Stimulated activated CD4-positive, alpha-beta T cell treated with anti-CD3 and anti-CD28 coated beads, Interleukin-4, amount 100 ng/mL, for 24 hours (primary cell): ENCODE results near the gene RHOXF2.
"Not testable (repeated sequence)": the region's sequence is repeated elsewhere in the genome, so short reads cannot be mapped to it uniquely, and the experiment has no call there.

Experiments used
- DNase-seq: peaks from one replicate; pipeline ENCODE4 v3.0.0-alpha.2; 2020

Gene RHOXF2, protein sequence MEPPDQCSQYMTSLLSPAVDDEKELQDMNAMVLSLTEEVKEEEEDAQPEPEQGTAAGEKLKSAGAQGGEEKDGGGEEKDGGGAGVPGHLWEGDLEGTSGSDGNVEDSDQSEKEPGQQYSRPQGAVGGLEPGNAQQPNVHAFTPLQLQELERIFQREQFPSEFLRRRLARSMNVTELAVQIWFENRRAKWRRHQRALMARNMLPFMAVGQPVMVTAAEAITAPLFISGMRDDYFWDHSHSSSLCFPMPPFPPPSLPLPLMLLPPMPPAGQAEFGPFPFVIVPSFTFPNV

DNA sequence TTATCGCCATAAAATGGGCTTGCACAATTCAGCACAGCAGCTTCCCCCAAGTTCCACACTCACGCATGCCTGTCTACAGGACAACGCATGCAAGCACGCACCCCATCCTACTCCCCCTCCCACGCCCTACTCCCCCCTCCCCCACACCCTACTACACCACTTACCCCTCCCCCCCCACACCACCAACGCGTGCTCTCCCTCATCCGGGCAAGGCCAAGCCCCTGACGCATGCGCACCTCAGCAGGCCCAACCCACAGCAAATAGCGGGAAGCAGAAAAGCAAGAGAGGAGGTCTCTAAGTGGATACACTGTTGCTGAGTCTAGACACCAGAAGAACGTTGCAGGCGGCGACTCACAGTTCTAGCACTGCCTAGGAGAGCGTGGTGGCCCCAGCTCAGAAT, at the start of gene RHOXF2:
Gene RHOXF2, plus strand, starts transcription at position 301 of the 400 bp plus-strand sequence. CDS start 138 bp downstream, outside the sequence.
- DNase-seq = not testable (repeated sequence)

- no peak for DNase-seq
Observed at GRCh38 chrX:120109378-120109777, 49.0 kb upstream of the RHOXF2 start.

DNA sequence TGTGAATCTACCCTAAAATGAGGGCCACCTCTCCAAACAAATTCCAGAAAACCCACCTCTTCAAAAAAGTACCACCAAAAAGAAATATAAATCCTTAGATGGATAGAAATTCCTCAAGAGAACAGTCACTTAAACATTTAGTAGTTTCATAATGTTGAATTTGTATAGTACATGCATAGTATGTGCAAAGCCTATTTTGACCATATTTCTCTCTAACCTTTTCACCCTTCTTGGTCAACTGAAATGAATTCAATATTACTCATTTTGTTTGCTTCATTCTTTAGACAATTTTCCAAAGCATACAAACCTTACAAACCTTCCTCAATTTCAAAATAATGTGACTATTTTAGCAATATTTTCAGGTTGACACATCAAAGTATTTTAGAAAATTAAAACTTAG, 46.8 kb upstream of the RHOXF2 start:
- no peak for DNase-seq

DNA sequence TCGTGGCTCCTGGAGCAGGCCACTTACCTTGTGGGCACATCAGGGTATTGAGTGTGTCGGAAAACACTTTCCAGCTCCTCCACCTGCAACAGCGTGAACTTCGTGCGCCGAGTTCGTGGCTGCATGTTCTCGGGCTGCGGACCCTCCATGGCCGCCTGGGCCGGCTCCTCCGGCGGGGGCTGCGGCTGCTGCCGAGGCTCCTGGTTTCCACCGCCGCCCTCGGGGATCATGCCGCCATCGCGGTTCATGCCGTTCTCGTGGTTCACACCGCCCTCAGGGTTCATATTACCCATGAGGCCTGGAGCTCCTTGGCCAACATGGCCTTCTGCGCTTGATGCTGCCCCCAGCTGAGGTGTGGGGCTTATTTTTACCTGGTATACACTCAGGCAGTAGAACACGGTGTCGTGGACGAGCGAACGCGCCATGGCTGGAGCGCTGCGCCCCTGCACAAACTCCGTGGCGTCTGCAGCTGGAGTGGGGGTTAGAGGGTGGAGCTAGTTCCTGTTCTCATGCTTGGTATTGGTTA, 42.9 kb upstream of the RHOXF2 start, which contains the start of gene RHOXF1:
Gene RHOXF1, minus strand, starts transcription at position 476 of the 526 bp plus-strand sequence. Its CDS starts 51 bp downstream, at position 425.
- DNase-seq = no peak

DNA sequence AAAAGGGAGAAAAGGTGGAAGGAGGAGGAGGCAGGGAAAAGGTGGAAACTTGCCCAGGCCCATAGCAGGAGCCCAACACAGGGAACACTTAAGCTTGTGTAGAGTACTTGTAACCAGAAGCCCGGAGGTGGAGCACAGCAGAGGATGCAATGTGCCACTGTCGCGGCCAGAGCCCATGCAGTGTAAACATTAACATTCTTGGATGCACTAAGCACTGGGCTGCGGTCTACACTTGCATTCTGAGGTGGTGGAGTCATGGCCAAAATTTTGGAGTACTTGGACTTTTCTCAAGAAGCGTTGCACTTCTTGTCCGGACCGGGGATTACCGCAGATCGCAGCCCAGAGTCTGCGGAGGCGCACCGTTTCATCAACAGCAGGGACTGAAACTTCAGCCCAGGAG, 38.2 kb upstream of the RHOXF2 start:
- DNase-seq = no peak

DNA sequence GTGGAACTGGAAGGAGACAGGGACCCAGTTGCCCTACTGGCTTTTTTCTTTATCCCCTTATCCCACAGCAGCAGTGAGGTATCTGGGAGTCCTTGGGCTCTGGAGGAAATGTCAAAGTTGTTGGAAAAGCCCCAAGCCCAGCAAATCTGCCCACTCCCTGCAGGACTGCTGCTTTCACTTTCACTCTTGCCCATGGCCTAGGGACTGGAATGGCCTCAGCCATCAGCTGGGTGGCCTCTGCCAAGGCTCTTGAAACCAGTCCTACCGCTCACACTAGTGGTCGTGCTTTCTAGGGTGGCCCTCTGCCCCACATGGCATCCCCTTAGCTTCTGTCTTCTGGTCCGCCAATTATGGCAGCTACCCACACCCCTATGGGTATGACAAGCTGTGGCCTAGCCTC, 33.0 kb upstream of the RHOXF2 start:
- DNase-seq = no peak

GRCh38 chrX:120128306-120128846, 30.0 kb upstream of the RHOXF2 start:
- DNase-seq = not testable (repeated sequence)

GRCh38 chrX:120136128-120136527, 22.3 kb upstream of the RHOXF2 start:
- no peak for DNase-seq

GRCh38 chrX:120136840-120137239, 21.6 kb upstream of the RHOXF2 start:
- DNase-seq = no peak

DNA sequence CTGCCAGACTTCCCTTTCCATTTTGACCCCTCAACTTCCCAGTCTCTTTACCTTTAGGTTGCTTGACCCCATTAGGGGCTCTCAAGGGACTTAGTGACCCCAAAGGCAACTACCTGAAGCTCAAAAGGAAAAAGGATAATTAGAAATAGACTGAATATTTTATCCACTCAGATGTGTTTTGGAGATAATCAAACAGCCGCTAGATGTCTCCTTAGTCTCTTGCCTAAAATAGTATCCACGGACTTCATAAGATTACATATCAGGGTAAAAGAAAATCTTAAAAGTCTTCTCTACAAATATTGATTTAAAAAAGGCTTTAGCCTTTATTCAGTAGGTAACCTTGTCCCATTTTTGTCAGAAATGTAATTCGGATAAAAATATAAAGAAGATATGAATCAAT, 21.0 kb upstream of the RHOXF2 start:
- DNase-seq = no peak

GRCh38 chrX:120140293-120140981, 18.0 kb upstream of the RHOXF2 start:
- no peak for DNase-seq

DNA sequence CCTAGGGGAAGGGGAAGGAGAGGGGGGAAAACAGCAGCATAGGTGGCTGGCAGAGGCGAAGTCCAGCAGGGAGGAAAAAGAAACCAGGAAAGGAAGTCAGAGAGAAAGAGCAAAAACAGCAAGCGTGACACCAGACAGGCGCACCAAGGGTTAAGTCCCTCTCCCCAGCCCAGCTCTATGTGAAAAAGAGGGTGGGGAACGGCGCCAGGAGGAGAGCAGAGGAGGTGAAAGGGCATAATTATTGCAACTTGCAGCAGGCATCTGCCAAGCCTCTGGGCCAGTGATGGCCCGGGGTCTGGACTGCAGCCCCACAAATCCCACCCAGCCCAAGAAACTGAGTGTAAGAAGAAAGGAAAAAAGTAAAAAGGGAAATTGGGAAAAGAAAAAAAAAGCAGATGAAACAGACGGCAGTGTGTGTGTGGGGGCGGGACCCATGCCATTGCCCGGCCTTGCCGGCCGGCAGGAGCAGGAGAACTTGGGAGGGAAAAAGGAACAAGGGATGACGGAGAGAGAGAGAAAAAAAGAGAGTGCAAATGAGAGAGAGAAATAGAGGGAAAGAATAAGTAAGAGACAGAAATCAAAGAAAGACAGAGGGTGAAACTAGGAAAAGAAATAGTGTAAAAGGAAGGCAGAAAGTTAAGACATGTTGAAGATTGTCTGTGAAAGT, 14.1 kb upstream of the RHOXF2 start:
- no peak for DNase-seq

DNA sequence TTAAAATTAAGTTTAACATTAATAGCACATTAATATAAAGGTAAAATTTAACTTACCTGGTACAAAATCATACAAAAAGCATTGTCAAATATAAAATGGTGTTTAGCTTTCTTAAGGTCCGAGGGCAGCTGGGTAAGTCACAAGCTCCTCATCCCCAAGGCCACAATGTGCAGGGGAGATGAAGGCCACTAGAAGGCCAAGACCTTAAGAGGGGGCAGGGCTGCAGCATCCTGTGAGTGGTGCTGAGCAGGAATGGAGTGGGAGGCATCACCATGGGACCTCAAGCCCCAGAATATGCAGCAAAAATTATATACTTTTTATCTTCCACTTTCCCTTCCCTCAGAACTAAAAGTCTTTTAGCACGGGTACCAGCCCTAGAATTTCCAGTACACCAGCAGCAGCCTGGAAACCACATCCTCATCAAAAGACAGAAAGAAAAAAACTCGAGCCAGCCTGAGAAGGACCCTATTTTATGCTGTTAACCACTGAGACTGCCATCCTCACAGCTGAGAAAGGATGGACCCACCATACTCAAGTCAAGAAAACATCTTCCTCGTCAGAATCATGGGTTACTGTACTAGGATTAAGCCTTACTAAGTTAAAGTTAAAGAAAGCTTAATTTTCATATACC, 13.0 kb upstream of the RHOXF2 start:
- DNase-seq = no peak

DNA sequence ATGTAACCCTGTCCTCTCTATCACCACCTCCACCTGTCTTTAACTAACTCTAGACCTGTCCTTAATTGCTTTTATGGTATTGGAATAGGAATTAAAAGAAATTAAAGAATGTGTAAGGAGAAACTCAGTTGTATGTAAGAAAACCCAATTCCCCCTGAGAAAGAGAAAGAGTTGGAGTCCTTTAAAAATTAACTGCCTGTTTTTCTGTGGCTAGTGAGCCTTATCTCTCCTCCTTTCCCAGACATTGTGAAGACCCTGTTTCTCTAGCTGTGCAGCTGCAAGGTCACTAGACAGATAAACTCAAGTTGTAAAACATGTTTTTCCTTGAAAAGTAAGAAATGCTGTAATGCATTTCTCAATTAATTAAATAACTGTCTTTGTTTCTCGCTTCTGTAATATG, 12.1 kb upstream of the RHOXF2 start:
- not testable (repeated sequence) for DNase-seq

DNA sequence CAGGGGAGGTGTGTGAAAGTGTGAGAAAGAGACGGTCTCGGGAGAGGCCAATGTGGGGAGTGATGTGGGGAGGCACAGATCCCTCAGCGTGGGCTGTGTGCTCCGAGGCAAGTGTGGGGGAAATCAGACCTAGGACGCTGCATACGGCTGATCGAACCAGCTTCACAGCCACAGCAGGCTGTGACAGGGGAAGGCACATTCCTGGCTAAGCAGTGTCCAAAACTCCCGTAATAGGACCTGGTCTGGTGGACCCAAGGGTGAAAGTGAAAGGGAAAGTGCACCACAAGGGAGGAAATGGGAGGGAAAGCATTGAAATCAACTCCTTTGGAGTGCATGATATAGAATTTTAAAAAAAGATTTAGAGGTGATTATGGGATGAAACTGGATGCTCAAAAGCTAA, 10.9 kb upstream of the RHOXF2 start:
- no peak for DNase-seq

DNA sequence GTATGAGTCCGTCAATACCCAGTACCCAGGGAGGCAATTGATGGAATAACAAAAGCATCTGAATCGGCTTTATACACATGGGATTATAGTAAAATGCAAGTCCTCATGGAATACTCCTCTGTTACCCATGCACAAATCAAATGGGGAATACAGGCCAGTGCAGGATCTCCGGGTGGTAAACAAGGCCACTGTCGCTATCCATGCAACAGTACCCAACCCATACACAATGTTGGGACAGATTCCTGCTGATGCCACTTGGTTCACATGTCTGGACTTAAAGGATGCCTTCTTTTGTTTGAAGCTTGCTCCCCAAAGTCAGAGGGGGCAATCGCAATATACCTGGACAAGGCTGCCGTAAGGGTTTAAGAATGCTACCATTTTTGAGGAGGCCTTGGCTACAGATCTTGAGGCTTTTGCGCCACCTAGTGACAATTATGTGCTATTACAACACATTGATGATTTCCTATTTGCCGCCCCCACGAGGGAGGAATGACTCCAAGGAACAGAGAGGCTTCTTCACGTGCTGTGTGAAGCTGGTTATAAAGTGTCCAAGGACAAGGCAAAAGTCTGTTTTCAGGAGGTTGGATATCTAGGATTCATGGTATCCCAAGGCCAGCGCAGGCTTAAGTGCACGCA, 8.2 kb upstream of the RHOXF2 start:
- DNase-seq = not testable (repeated sequence)

DNA sequence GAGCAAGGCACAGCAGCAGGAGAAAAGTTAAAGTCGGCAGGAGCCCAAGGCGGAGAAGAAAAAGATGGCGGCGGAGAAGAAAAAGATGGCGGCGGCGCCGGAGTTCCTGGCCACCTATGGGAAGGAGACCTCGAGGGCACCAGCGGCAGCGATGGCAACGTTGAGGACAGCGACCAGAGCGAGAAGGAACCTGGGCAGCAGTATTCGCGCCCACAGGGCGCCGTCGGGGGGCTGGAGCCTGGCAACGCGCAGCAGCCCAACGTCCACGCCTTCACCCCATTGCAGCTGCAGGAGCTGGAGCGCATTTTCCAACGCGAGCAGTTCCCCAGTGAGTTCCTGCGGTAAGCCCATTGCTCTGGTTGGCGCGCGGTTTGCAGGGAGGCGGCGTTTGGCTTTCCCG, 673 bp downstream of the RHOXF2 start:
- DNase-seq = not testable (repeated sequence)

- not testable (repeated sequence) for DNase-seq
Observed at GRCh38 chrX:120193254-120193653, 34.8 kb downstream of the RHOXF2 start.

DNA sequence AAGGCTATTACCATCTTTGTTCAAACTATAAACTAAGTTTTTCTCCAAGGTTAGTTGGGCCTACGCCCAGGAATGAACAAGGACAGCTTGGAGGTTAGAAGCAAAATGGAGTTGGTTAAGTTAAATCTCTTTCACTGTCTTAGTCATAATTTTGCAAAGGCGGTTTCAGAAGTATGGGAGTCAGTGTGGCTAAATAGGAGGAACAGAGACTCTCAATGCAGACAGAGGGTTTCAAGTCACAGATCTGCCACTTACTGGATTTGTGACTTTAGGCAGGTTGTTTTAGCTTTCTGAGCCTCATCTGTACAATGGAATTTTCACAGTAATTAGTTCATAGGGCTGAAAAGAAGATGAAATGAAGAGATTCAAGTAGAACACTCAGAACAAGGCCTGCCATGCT, 35.3 kb downstream of the RHOXF2 start:
- DNase-seq = not testable (repeated sequence)

DNA sequence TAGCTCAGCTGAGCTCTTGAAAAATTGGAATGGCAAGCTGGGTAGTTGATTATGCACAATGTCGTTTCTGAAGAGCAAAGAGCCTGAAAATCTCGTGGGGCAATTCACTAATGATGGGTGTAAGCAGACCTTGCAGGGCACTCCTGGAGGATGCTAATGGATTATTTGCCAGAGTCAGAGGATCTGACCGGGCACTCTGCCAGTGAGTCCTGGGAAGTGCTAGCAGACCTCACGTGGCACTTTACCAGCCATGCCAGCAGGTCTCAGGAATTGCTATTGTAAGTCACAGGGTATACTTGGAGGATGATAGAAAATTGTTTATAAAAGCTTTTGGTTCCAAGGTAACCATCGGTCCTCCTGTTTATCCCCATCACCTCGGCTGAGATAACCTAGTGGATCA, 37.4 kb downstream of the RHOXF2 start:
- not testable (repeated sequence) for DNase-seq

- not testable (repeated sequence) for DNase-seq
Observed at GRCh38 chrX:120196626-120197283, 38.3 kb downstream of the RHOXF2 start.

GRCh38 chrX:120200851-120201250, 42.4 kb downstream of the RHOXF2 start:
- no peak for DNase-seq
